ENCODE measurements around the gene TMEM154.

DNA sequence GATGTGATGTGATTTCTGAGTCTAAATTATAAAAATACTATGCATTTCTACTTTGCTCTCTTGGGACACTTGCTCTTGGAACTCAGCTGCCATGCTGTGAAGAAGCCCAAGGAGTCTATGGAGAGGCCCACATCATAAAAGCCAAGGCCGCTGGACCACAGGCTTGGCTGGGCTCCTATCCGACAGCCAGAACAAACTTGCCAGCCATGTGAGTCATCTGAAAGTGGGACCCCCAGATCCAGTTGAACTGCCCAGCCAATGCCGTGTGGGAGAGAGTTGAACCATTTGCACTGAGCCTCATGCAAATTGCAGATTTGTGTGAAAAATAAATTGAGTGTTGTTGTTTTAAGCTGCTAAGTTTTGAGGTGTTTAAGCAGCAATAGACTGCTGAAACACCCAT lies 60.2 kb downstream of the TMEM154 start:
- TF ChIP-seq, protein P1, sequence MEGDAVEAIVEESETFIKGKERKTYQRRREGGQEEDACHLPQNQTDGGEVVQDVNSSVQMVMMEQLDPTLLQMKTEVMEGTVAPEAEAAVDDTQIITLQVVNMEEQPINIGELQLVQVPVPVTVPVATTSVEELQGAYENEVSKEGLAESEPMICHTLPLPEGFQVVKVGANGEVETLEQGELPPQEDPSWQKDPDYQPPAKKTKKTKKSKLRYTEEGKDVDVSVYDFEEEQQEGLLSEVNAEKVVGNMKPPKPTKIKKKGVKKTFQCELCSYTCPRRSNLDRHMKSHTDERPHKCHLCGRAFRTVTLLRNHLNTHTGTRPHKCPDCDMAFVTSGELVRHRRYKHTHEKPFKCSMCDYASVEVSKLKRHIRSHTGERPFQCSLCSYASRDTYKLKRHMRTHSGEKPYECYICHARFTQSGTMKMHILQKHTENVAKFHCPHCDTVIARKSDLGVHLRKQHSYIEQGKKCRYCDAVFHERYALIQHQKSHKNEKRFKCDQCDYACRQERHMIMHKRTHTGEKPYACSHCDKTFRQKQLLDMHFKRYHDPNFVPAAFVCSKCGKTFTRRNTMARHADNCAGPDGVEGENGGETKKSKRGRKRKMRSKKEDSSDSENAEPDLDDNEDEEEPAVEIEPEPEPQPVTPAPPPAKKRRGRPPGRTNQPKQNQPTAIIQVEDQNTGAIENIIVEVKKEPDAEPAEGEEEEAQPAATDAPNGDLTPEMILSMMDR (conservative IDR thresholded peaks at IDR 0.05; ENCODE audit: low read length): no peak
- TF ChIP-seq EZH2phosphoT487 (IDR thresholded peaks at IDR 0.05; ENCODE audit: borderline replicate concordance): no peak
